Measurements from ENCODE around the gene FOXJ3. TPM values are rescaled to one million over a fixed set of nuclear protein-coding genes. Genes with fewer than 3 reads are reported as not detected.

FOXJ3 gene
- total and polyA plus RNA-seq, 2 of the 13 experiments (the other 11 are each of a cell fraction or from before 2014, with no cell fraction given) = 16.6 to 48.5 TPM

- ChIA-PET CTCF (ENCODE audit: low intra/inter-chr PET ratio, low total read pairs) (no interaction called here), POLR2A (no interaction called here)
- in situ Hi-C loops (cut with HindIII; ENCODE audit: extremely low pct_ligation_motif_present, low pct_unique_long_range_greater_than_20kb) = no loop called here
- H3K36me3 ChIP-seq (replicated peaks in 1 of 2; ENCODE audit: control insufficient read depth in 1 of 2, insufficient read depth in 2 of 2, low read length in 2 of 2) = peaks cover 7 to 18% of the 10 kb centered on the region in 2 experiments; a peak in 4 of 5 replicates
- H3K27me3 ChIP-seq (ENCODE audit: control insufficient read depth in 1 of 2, insufficient read depth in 2 of 2, low read length in 2 of 2) = no peaks in the 10 kb centered on the region
- DNase-seq (ENCODE audit: low spot score) (no peak), ATAC-seq (no peak), FAIRE-seq (no peak)
- 98% methylated on average over 3 of the region's 3 CpGs for WGBS (ENCODE audit: low lambda C conversion rate)
- H2AFZ ChIP-seq (ENCODE audit: low read length) = no peak overlapping the region
- intact Hi-C loops (cut with micrococcal nuclease; ENCODE audit: unreplicated experiment) = no loop called here
- no TSS peak for BruUV-seq (replicated peaks)
- H3K9me3 ChIP-seq (ENCODE audit: low read length) = no peaks in the 10 kb centered on the region
- no peaks in the 10 kb centered on the region for H4K20me1 ChIP-seq (ENCODE audit: insufficient read depth, low read length)
- TF ChIP-seq, protein P1, sequence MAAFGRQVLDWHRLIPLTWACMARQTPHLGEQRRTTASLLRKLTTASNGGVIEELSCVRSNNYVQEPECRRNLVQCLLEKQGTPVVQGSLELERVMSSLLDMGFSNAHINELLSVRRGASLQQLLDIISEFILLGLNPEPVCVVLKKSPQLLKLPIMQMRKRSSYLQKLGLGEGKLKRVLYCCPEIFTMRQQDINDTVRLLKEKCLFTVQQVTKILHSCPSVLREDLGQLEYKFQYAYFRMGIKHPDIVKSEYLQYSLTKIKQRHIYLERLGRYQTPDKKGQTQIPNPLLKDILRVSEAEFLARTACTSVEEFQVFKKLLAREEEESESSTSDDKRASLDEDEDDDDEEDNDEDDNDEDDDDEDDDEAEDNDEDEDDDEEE (CRISPR knock-in tag; IDR thresholded peaks at IDR 0.05) = no peak
- no peak for TF ChIP-seq ARNT (IDR thresholded peaks at IDR 0.05)
- TF ChIP-seq HOXA9 (CRISPR knock-in tag; IDR thresholded peaks at IDR 0.05; ENCODE audit: borderline replicate concordance) = no peak
- no peak for TF ChIP-seq ZNF775 (CRISPR knock-in tag; IDR thresholded peaks at IDR 0.05; ENCODE audit: borderline replicate concordance)
- TF ChIP-seq ISX (CRISPR knock-in tag; conservative IDR thresholded peaks at IDR 0.05) = no peak
- TF ChIP-seq ZBTB21 (CRISPR knock-in tag; IDR thresholded peaks at IDR 0.05) = no peak
- TF ChIP-seq CBFB (CRISPR knock-in tag; IDR thresholded peaks at IDR 0.05) = no peak
- no peak for TF ChIP-seq ZNF281 (CRISPR knock-in tag; IDR thresholded peaks at IDR 0.05; ENCODE audit: borderline replicate concordance)
- TF ChIP-seq RCOR2 (CRISPR knock-in tag; IDR thresholded peaks at IDR 0.05) = no peak
- H3K4me3 ChIP-seq (replicated peaks in 1 of 3; ENCODE audit: insufficient read depth in 1 of 3, low read depth in 2 of 3, low read length in 3 of 3) = no peak overlapping the region
- H3K4me2 ChIP-seq (ENCODE audit: low read depth, low read length) = no peak overlapping the region
- peaks cover 23% of the 10 kb centered on the region for H3K79me2 ChIP-seq (ENCODE audit: insufficient read depth, low read length)
- H3K9ac ChIP-seq (ENCODE audit: insufficient read depth, low read depth, low read length) = no peak overlapping the region
- H3K4me1 ChIP-seq (ENCODE audit: insufficient read depth, low read length) = no peaks in the 10 kb centered on the region
- no peak overlapping the region for H3K27ac ChIP-seq (ENCODE audit: extremely low read length, insufficient read depth, low read length)
Observed at GRCh38 chr1:42206164-42206563, 128.9 kb downstream of the FOXJ3 start.
